Progenitor cell of endocrine pancreas (in vitro differentiated cells): Measurements from ENCODE around the gene GMDS. TPM values are rescaled to one million over a fixed set of nuclear protein-coding genes. Genes with fewer than 3 reads are reported as not detected.

ENCODE experiments used
- DNase-seq: peaks from one replicate; pipeline ENCODE4 v3.0.0; 2021; ENCODE audit warnings: low spot score; ENCODE audit not compliant: unreplicated experiment
- H3K27ac Mint-ChIP-seq: 2 replicates; pipeline ENCODE4 v1.8.0; 2021; ENCODE audit warnings: mild to moderate bottlenecking, moderate library complexity, mixed read lengths
- H3K27me3 Mint-ChIP-seq: 2 replicates; pipeline ENCODE4 v1.8.0; 2021; ENCODE audit warnings: mixed read lengths
- H3K36me3 Mint-ChIP-seq: 2 replicates; pipeline ENCODE4 v1.8.0; 2022; ENCODE audit warnings: mixed read lengths; ENCODE audit not compliant: insufficient read depth
- H3K4me1 Mint-ChIP-seq: 2 replicates; pipeline ENCODE4 v1.8.0; 2021; ENCODE audit warnings: low read depth, mixed read lengths
- H3K4me3 Mint-ChIP-seq: 2 replicates; pipeline ENCODE4 v1.8.0; 2021; ENCODE audit warnings: low read depth, mild to moderate bottlenecking, moderate library complexity, mixed read lengths
- H3K9me3 Mint-ChIP-seq: 2 replicates; pipeline ENCODE4 v1.8.0; 2021; ENCODE audit warnings: low read depth, mixed read lengths
- CTCF ChIP-seq: fragments of 200-600 bp; sonication (generic); IDR thresholded peaks from one replicate; pipeline ENCODE4 v1.5.0; 2021; ENCODE audit warnings: antibody characterized with exemption, mild to moderate bottlenecking; ENCODE audit not compliant: unreplicated experiment
- total RNA-seq: library from RNA; stranded (reverse); gene quantifications from 2 replicates; pipeline ENCODE4 v1.2.1, GENCODE V29; 2021

Gene GMDS
- total RNA-seq, 1 donor from 2014 or later, result 17.2 TPM

GRCh38 chr6:1701668-1702353 lies 543.6 kb downstream of the GMDS start:
- no peak overlapping the region for H3K27ac Mint-ChIP-seq
- no peaks in the 10 kb centered on the region for H3K36me3 Mint-ChIP-seq
- H3K4me1 Mint-ChIP-seq, result no peaks in the 10 kb centered on the region
- no peaks in the 10 kb centered on the region for H3K9me3 Mint-ChIP-seq
- no peak overlapping the region for H3K4me3 Mint-ChIP-seq
- H3K27me3 Mint-ChIP-seq, result peaks cover 22% of the 10 kb centered on the region
- no peak for TF ChIP-seq CTCF
- DNase-seq, result no peak

- Mint-ChIP-seq H3K27me3 (peaks cover 18% of the 10 kb centered on the region), H3K4me3 (no peak overlapping the region), H3K4me1 (no peaks in the 10 kb centered on the region), H3K27ac (no peak overlapping the region), H3K9me3 (no peaks in the 10 kb centered on the region), H3K36me3 (no peaks in the 10 kb centered on the region)
- no peak for TF ChIP-seq CTCF
- DNase-seq, result no peak
Observed at GRCh38 chr6:1700278-1700967, 545.0 kb downstream of the GMDS start.

- no peak for TF ChIP-seq CTCF
- no peak overlapping the region for H3K27ac Mint-ChIP-seq
- no peak overlapping the region for H3K4me3 Mint-ChIP-seq
- no peaks in the 10 kb centered on the region for H3K4me1 Mint-ChIP-seq
- no peaks in the 10 kb centered on the region for H3K9me3 Mint-ChIP-seq
- H3K36me3 Mint-ChIP-seq, result no peaks in the 10 kb centered on the region
- H3K27me3 Mint-ChIP-seq, result peaks cover 15% of the 10 kb centered on the region
- no peak for DNase-seq
Observed at GRCh38 chr6:1698527-1698926, 546.9 kb downstream of the GMDS start.

GRCh38 chr6:1697688-1698351 lies 547.6 kb downstream of the GMDS start:
- Mint-ChIP-seq H3K27me3 (peaks cover 11% of the 10 kb centered on the region), H3K4me1 (no peaks in the 10 kb centered on the region), H3K9me3 (no peaks in the 10 kb centered on the region), H3K27ac (no peak overlapping the region), H3K4me3 (no peak overlapping the region), H3K36me3 (no peaks in the 10 kb centered on the region)
- TF ChIP-seq CTCF, result no peak
- DNase-seq, result no peak

GRCh38 chr6:1696463-1696850 lies 548.9 kb downstream of the GMDS start:
- TF ChIP-seq CTCF, result no peak
- H3K27ac Mint-ChIP-seq, result no peak overlapping the region
- no peak for DNase-seq
- no peaks in the 10 kb centered on the region for H3K4me1 Mint-ChIP-seq
- peaks cover 2% of the 10 kb centered on the region for H3K27me3 Mint-ChIP-seq
- H3K4me3 Mint-ChIP-seq, result no peak overlapping the region
- H3K9me3 Mint-ChIP-seq, result peaks cover 7% of the 10 kb centered on the region
- no peaks in the 10 kb centered on the region for H3K36me3 Mint-ChIP-seq
